SK-N-SH treated with all-trans-retinoic acid at 6 μM for 48 hours (cell line): ENCODE results near the gene GRHL3.

ENCODE experiments used
- ARNTL ChIP-seq: fragments of 450-650 bp; formaldehyde crosslinking; IDR thresholded peaks from 2 replicates; pipeline ENCODE4 v1.5.0; 2020; ENCODE audit warnings: low read depth, mild to moderate bottlenecking, moderate library complexity, borderline replicate concordance
- BACH2 ChIP-seq: fragments of 250-450 bp; sonication (Bioruptor Pico); IDR thresholded peaks from 2 replicates; pipeline ENCODE4 v1.9.0; 2021; ENCODE audit warnings: mild to moderate bottlenecking, borderline replicate concordance
- CREB5 ChIP-seq: fragments of 250-450 bp; sonication (Bioruptor Pico); IDR thresholded peaks from 2 replicates; pipeline ENCODE4 v1.5.1; 2020; ENCODE audit warnings: low read depth, mild to moderate bottlenecking, moderate library complexity
- CSRNP3 ChIP-seq: fragments of 250-450 bp; sonication (Bioruptor Pico); IDR thresholded peaks from 2 replicates; pipeline ENCODE4 v1.5.1; 2021; ENCODE audit warnings: mild to moderate bottlenecking, moderate library complexity
- ISL1 ChIP-seq: fragments of 250-450 bp; sonication (Bioruptor Pico); IDR thresholded peaks from 2 replicates; pipeline ENCODE4 v2.1.2; 2022; ENCODE audit warnings: mild to moderate bottlenecking, moderate library complexity
- PATZ1 ChIP-seq: fragments of 250-450 bp; sonication (Bioruptor Pico); IDR thresholded peaks from 2 replicates; pipeline ENCODE4 v1.8.0; 2020; ENCODE audit warnings: mild to moderate bottlenecking, moderate library complexity, borderline replicate concordance
- POU6F1 ChIP-seq: fragments of 250-450 bp; sonication (Bioruptor Pico); IDR thresholded peaks from 2 replicates; pipeline ENCODE4 v1.8.0; 2021; ENCODE audit warnings: low read depth, mild to moderate bottlenecking, moderate library complexity, borderline replicate concordance
- TCF4 ChIP-seq: fragments of 250-450 bp; sonication (Bioruptor Pico); IDR thresholded peaks from 2 replicates; pipeline ENCODE4 v1.8.0; 2021; ENCODE audit warnings: mild to moderate bottlenecking, moderate library complexity, borderline replicate concordance
- ZNF565 ChIP-seq: fragments of 450-650 bp; formaldehyde crosslinking; conservative IDR thresholded peaks from 2 replicates; pipeline ENCODE4 v1.5.0; 2020; ENCODE audit warnings: low read depth, mild to moderate bottlenecking, moderate library complexity

GRCh38 chr1:24302209-24302611, 16.9 kb upstream of the GRHL3 start:
- TF ChIP-seq CREB5 (no peak), PATZ1 (CRISPR knock-in tag) (no peak), ARNTL (no peak), ZNF565 (CRISPR knock-in tag) (no peak), ISL1 (no peak), CSRNP3 (CRISPR knock-in tag) (no peak), TCF4 (CRISPR knock-in tag) (no peak), BACH2 (no peak), POU6F1 (no peak)
